Measurements from ENCODE around the gene PNMA8C.
"Not testable (repeated sequence)": the region's sequence is repeated elsewhere in the genome, so short reads cannot be mapped to it uniquely, and the experiment has no call there.

Gene PNMA8C

DNA sequence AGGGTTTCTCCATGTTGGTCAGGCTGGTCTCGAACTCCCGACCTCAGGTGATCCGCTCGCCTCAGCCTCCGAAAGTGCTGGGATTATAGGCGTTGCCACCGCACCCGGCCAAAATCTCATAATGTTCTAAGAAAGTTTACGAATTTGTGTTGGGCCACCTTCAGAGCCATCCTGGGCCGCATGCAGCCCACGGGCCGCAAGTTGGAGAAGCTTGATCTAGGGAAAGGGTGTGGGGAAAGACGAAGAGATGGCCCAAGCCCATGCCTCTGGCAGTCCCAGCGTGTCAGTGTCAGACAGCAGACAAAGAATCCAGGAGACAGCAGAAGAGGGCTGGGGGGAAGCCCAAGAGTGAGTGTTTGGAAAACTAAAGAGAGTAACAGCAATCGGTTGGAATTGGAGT, 17.3 kb upstream of the PNMA8C start:
- no peak for DNase-seq

GRCh38 chr19:46442808-46443450, 14.2 kb upstream of the PNMA8C start:
- DNase-seq = no peak

- no peak for DNase-seq
These were observed 13.1 kb upstream of the PNMA8C start for GRCh38 chr19:46441866-46442265.

DNA sequence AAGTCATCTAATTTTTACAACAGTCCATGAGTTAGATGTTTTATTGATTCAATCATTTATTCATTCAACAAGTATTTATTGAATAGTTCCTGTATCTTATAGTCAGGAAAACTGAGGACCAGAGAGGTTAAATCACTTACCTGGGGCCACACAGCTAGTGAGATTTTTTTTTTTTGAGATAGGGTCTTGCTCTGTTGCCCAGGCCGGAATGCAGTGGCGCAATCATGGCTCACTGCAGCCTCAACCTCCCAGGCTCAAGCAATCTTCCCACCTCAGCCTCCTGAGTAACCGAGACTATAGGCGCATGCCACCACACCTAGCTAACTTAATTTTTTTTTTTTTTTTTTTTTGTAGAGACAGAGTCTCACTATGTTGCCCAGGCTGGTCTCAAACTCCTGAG, 7.0 kb upstream of the PNMA8C start:
- not testable (repeated sequence) for DNase-seq

DNA sequence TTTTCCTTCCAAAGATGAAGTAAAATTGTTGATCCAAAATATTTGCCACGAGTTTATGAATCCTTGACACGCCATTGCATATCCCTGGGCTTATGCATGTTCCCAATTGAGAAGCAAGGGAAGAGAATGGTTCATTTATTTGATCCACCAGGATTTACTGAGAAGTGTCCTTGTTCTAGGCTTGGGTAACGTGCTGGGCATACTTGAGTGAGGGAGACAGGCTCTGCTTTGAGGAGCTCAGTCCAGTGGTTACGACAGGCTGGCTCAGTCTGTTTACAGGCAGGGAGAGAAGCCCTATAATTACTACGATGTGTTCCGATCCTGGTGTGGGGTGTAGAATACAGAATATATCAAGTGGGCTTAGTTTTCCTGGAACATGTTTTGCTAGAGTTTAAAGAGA, 6.3 kb upstream of the PNMA8C start:
- DNase-seq = no peak

DNA sequence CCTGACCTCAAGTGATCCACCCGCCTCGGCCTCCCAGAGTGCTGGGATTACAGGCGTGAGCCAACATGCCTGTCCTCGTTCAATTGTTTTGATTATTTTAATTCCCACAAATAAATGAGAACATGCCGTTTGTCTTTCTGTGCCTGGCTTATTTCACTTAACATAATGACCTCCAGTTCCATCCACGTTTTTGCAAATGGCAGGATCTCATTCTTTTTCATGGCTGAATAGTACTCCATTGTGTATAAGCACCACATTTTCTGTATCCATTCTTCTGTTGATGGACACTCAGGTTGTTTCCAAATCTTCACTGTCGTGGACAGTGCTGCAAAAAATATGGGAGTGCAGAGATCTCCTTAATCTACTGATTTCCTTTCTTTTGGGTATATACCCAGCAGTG, 4.7 kb upstream of the PNMA8C start:
- DNase-seq = not testable (repeated sequence)

GRCh38 chr19:46431824-46432223, 3.1 kb upstream of the PNMA8C start:
- no peak for DNase-seq

DNA sequence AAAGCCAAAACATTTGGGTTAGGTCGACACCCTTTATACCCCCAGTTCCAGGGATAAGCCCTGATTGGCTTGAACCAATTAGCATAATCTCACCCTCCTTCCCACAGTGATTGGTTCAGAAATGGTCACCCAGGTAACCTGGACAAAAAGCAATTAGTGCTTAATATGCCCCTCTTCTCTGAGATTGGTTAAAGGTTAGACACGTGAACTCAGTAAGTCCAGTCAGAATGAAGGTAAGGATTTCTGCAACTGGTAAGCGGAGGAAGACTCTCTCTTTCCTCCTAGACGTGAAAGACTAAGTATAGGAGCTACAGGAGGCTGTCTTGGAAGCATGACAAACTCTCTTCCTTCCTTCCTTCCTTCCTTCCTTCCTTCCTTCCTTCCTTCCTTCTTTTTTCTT, 1.3 kb upstream of the PNMA8C start:
- no peak for DNase-seq

- no peak for DNase-seq
These were observed 1.2 kb downstream of the PNMA8C start for GRCh38 chr19:46427518-46428045.

- DNase-seq = peak; percentile 74
These were observed 2.1 kb downstream of the PNMA8C start for GRCh38 chr19:46426506-46427162.

DNA sequence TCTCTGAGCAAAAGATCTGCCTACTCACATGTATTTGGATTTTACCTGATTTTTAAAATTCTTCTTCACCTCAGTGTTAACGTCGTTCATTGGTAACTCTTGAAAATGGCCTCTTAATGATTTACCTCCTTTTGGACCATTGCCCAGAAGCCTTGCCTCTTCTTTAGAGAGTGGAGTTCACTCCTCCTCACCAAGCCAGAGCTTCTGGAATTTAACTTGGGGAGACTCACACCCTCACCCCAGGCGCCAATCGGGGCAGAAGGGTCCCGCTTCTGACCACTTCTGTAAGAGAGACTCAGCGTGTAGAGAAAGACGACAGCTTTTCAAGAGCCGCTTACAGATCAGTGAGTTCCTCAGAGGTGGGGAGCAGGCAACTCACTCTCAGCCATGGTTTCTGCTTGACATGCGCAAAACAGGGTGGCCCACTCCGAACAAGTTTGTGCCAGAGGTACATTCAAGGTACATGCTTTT, 2.7 kb downstream of the PNMA8C start:
- no peak for DNase-seq

GRCh38 chr19:46423188-46423587, 5.5 kb downstream of the PNMA8C start:
- no peak for DNase-seq

GRCh38 chr19:46422344-46422743, 6.4 kb downstream of the PNMA8C start:
- DNase-seq = no peak

GRCh38 chr19:46420056-46420455, 8.7 kb downstream of the PNMA8C start:
- no peak for DNase-seq

- peak; percentile 80 for DNase-seq
These were observed 12.7 kb downstream of the PNMA8C start for GRCh38 chr19:46415804-46416709.

GRCh38 chr19:46414899-46415298, 13.8 kb downstream of the PNMA8C start:
- not testable (repeated sequence) for DNase-seq

DNA sequence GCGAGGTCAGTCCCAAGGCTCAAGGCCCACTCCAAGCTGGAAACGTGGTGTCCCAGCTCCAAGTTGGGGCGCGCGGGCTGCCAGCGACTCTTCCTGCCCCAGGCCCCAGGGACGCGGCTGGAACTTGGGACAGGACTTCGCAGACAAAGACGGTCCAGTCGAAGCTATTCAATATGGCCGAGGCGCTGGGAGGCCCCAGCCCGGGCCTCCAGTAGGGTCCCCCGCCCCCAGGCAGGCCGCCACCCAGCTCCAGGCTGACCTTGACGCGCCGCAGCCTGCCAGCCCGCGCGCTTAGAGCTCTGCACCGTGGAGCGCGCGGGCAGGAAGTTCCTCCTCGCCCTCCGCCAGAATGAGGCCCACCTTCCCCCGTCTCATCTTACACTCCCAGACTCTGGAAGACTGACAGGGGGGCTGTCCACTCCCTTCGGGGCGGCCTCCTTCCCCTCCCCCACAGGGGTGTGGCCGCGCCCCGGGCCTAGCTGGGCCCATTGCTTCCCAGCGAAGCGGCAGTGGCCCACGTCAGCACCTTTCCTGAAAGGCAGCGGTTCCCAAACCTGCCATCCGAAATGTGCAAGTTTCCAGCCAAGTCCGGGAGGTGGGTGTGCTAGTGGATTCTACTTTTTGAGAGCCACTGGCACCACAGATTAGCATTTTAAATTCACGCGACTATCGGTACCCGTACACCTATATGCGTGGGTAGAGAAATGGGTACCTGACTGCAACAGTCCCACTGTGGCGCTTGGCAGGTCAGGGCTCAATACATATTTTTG, 15.3 kb downstream of the PNMA8C start, which contains the start of gene CCDC8:
TSS of gene CCDC8 (minus strand) at position 303 of the 770 bp plus-strand sequence. CDS start 754 bp downstream, outside the sequence.
- peak; percentile 93 for DNase-seq

GRCh38 chr19:46412650-46413261, 16.0 kb downstream of the PNMA8C start:
- no peak for DNase-seq

- no peak for DNase-seq
These were observed 16.6 kb downstream of the PNMA8C start for GRCh38 chr19:46411925-46412649.

DNA sequence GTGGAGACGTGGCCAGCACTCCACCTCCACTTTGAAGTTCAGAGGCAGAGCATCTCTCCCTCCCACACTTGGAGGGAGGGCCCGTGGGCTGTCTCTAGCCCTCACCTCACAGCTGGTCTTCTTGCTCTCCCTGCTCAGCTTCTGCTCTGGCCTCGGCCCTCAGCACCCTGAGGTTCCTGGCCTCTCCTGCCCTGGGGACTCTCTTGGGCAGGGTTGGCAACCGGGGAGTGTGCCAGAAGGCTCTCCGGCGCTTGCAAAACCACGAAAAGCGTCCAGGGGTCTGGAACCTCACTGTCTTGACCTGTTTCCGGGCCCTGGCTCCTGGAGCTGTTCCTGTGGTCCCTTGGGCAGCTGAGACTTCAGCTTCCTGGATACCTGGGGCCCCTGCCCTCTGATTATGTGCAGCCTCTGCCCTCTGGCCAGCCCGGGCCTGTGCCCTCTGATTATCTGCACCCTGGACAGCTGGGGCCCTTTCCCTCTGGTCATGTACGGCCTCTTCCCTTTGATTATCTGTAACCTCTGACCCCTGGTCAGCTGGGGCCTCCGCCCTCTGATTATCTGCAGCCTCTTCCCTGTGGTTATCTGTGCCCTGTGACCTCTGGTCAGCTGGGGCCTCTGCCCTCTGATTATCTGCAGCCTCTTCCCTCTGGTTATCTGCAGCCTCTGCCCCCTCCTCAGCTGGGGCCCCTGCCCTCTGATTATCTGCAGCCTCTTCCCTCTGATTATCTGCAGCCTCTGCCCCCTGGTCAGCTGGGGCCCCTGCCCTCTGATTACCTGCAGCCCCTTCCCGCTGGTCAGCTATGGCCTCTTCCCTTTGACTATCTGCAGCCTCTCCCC, 17.4 kb downstream of the PNMA8C start:
- DNase-seq = no peak

All from NCI-H510A (cell line).